ENCODE measurements around the gene CTCF.
A peak's percentile ranks its signal among the peaks of the same experiment; 100 is the strongest.

CTCF gene

GRCh38 chr16:67549240-67549639 is 13.1 kb upstream of the CTCF start:
- no peak for DNase-seq (ENCODE audit: low read depth, low spot score)

- no peak for DNase-seq (ENCODE audit: low read depth, low spot score)
Observed at GRCh38 chr16:67549936-67550335, 12.4 kb upstream of the CTCF start.

- no peak for DNase-seq (ENCODE audit: low read depth, low spot score)
Observed at GRCh38 chr16:67551091-67551490, 11.2 kb upstream of the CTCF start.

GRCh38 chr16:67551972-67552371 is 10.4 kb upstream of the CTCF start:
- no peak for DNase-seq (ENCODE audit: low read depth, low spot score)

GRCh38 chr16:67552476-67552875 is 9.8 kb upstream of the CTCF start:
- DNase-seq (ENCODE audit: low read depth, low spot score), result no peak

GRCh38 chr16:67555795-67556212 is 6.5 kb upstream of the CTCF start:
- DNase-seq (ENCODE audit: low read depth, low spot score), result no peak

- DNase-seq (ENCODE audit: low read depth, low spot score), result no peak
Observed at GRCh38 chr16:67558859-67559258, 3.5 kb upstream of the CTCF start.

- no peak for DNase-seq (ENCODE audit: low read depth, low spot score)
Observed at GRCh38 chr16:67560827-67561342, 1.4 kb upstream of the CTCF start.

GRCh38 chr16:67561501-67561823 is 864 bp upstream of the CTCF start:
- DNase-seq (ENCODE audit: low read depth, low spot score), result no peak

- DNase-seq (ENCODE audit: low read depth, low spot score), result peak; percentile 90
Observed at GRCh38 chr16:67561824-67562525, 351 bp upstream of the CTCF start.

GRCh38 chr16:67562918-67563707 is 787 bp downstream of the CTCF start:
- peak; percentile 31 for DNase-seq (ENCODE audit: low read depth, low spot score)

GRCh38 chr16:67563708-67564468 is 1.6 kb downstream of the CTCF start:
- no peak for DNase-seq (ENCODE audit: low read depth, low spot score)

GRCh38 chr16:67565470-67566100 is 3.3 kb downstream of the CTCF start:
- DNase-seq (ENCODE audit: low read depth, low spot score), result no peak

GRCh38 chr16:67571464-67571863 is 9.1 kb downstream of the CTCF start:
- DNase-seq (ENCODE audit: low read depth, low spot score), result no peak

- DNase-seq (ENCODE audit: low read depth, low spot score), result no peak
Observed at GRCh38 chr16:67571981-67572431, 9.7 kb downstream of the CTCF start.

- no peak for DNase-seq (ENCODE audit: low read depth, low spot score)
Observed at GRCh38 chr16:67579686-67580085, 17.4 kb downstream of the CTCF start.

- no peak for DNase-seq (ENCODE audit: low read depth, low spot score)
Observed at GRCh38 chr16:67580202-67580601, 17.9 kb downstream of the CTCF start.

- DNase-seq (ENCODE audit: low read depth, low spot score), result no peak
Observed at GRCh38 chr16:67593288-67593687, 31.0 kb downstream of the CTCF start.

- no peak for DNase-seq (ENCODE audit: low read depth, low spot score)
Observed at GRCh38 chr16:67593701-67594100, 31.4 kb downstream of the CTCF start.

- no peak for DNase-seq (ENCODE audit: low read depth, low spot score)
Observed at GRCh38 chr16:67594256-67594915, 32.1 kb downstream of the CTCF start.

- DNase-seq (ENCODE audit: low read depth, low spot score), result no peak
Observed at GRCh38 chr16:67594956-67595355, 32.6 kb downstream of the CTCF start.
